ENCODE results near the gene LOXL3. TPM values are rescaled to one million over a fixed set of nuclear protein-coding genes. Genes with fewer than 3 reads are reported as not detected.
A peak's percentile ranks its signal among the peaks of the same experiment; 100 is the strongest.
"Not testable (repeated sequence)": the region's sequence is repeated elsewhere in the genome, so short reads cannot be mapped to it uniquely, and the experiment has no call there.

Gene LOXL3
- total RNA-seq, 1 donor from 2014 or later = 3.4 TPM

- no peak for DNase-seq (ENCODE audit: low read depth)
Measured at GRCh38 chr2:74573747-74574562, 20.2 kb upstream of the LOXL3 start.

- DNase-seq (ENCODE audit: low read depth) = no peak
Measured at GRCh38 chr2:74572178-74572925, 18.6 kb upstream of the LOXL3 start.

- DNase-seq (ENCODE audit: low read depth) = no peak
Measured at GRCh38 chr2:74571058-74571457, 17.3 kb upstream of the LOXL3 start.

GRCh38 chr2:74569686-74570085 is 15.9 kb upstream of the LOXL3 start:
- no peak for DNase-seq (ENCODE audit: low read depth)

GRCh38 chr2:74567881-74568280 is 14.1 kb upstream of the LOXL3 start:
- DNase-seq (ENCODE audit: low read depth) = no peak

- peak; percentile 33 for DNase-seq (ENCODE audit: low read depth)
Measured at GRCh38 chr2:74566754-74567085, 13.0 kb upstream of the LOXL3 start.

- no peak for DNase-seq (ENCODE audit: low read depth)
Measured at GRCh38 chr2:74566076-74566753, 12.5 kb upstream of the LOXL3 start.

- DNase-seq (ENCODE audit: low read depth) = no peak
Measured at GRCh38 chr2:74564222-74564621, 10.5 kb upstream of the LOXL3 start.

- DNase-seq (ENCODE audit: low read depth) = no peak
Measured at GRCh38 chr2:74562126-74562775, 8.5 kb upstream of the LOXL3 start.

GRCh38 chr2:74561022-74561421 is 7.3 kb upstream of the LOXL3 start:
- DNase-seq (ENCODE audit: low read depth) = not testable (repeated sequence)

GRCh38 chr2:74560591-74560990 is 6.8 kb upstream of the LOXL3 start:
- no peak for DNase-seq (ENCODE audit: low read depth)

- no peak for DNase-seq (ENCODE audit: low read depth)
Measured at GRCh38 chr2:74559912-74560311, 6.2 kb upstream of the LOXL3 start.

- DNase-seq (ENCODE audit: low read depth) = no peak
Measured at GRCh38 chr2:74558284-74559230, 4.8 kb upstream of the LOXL3 start.

GRCh38 chr2:74556831-74557370 is 3.2 kb upstream of the LOXL3 start:
- DNase-seq (ENCODE audit: low read depth) = no peak

GRCh38 chr2:74556159-74556558 is 2.4 kb upstream of the LOXL3 start:
- no peak for DNase-seq (ENCODE audit: low read depth)

- DNase-seq (ENCODE audit: low read depth) = no peak
Measured at GRCh38 chr2:74555610-74556103, 1.9 kb upstream of the LOXL3 start.

- peak; percentile 49 for DNase-seq (ENCODE audit: low read depth)
Measured at GRCh38 chr2:74554820-74555531, 1.2 kb upstream of the LOXL3 start.

- peak; percentile 20 for DNase-seq (ENCODE audit: low read depth)
Measured at GRCh38 chr2:74552914-74553811, 579 bp downstream of the LOXL3 start.
